Measurements from ENCODE around the gene SUB1.
"Not testable (repeated sequence)": the region's sequence is repeated elsewhere in the genome, so short reads cannot be mapped to it uniquely, and the experiment has no call there.

DNA sequence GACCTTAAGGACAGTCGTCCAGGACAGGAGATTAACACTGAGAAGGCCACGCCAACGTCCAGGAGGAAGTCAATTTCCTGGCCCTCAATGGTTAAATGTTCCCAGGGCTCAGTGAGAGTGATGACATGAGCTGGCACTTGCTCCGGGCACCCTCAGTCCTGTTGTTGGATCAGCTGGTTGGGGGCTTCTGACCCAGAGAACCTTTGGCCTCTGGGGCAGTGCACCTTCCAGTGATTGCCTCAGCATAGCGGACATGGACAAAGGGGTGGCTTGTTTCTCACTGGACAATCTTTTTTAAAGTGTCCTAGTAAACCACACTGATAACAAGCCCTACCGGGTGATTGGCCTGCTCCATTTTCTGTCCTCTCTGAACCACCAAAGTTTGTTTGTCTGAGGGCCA lies 28.8 kb upstream of the SUB1 start:
- TF ChIP-seq, protein P1, sequence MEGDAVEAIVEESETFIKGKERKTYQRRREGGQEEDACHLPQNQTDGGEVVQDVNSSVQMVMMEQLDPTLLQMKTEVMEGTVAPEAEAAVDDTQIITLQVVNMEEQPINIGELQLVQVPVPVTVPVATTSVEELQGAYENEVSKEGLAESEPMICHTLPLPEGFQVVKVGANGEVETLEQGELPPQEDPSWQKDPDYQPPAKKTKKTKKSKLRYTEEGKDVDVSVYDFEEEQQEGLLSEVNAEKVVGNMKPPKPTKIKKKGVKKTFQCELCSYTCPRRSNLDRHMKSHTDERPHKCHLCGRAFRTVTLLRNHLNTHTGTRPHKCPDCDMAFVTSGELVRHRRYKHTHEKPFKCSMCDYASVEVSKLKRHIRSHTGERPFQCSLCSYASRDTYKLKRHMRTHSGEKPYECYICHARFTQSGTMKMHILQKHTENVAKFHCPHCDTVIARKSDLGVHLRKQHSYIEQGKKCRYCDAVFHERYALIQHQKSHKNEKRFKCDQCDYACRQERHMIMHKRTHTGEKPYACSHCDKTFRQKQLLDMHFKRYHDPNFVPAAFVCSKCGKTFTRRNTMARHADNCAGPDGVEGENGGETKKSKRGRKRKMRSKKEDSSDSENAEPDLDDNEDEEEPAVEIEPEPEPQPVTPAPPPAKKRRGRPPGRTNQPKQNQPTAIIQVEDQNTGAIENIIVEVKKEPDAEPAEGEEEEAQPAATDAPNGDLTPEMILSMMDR (IDR thresholded peaks at IDR 0.05), result not testable (repeated sequence)
- not testable (repeated sequence) for TF ChIP-seq ZFX (IDR thresholded peaks at IDR 0.05; ENCODE audit: borderline replicate concordance)

All from 22Rv1 (cell line).